HG03139 (cell line): ENCODE results near the gene ATXN7.

ENCODE experiments used
- ATAC-seq: cut with Tn5 transposase; IDR thresholded peaks from one replicate; pipeline ENCODE4 v1.9.1; 2021; ENCODE audit not compliant: unreplicated experiment

Gene ATXN7

DNA sequence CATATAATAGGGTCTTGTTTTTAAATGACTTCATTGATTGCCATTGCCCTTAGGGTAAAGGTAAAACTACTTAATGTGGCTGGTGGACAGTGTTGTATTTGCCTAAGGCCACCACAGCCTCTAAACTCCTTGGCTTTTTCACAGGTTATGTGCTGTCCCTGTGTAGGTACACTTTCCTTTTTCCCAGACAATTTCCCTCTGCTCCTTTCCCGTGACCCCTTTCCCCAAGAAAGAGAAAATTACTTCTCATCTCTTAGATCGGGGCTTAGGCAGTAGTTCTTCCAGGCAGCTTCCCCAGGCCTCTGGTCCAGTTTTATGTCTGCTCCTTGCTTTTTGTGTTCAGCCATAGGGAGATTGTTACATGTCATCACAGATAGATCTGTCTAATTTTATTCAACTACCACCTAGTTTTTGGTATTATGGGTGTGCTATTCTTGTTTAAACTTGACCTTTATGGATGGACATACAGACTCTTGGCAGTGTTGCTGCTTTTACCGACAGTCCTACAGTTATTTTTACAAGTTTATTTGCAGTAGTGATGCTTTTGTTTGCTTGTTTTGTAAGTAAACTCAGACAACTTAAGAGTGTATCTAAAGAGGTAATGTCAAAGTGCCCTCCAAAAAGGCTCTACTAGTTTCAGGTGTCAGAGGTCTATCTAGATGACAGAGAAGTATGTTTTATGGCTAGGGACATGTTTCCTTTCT, 69.0 kb downstream of the ATXN7 start:
- no peak for ATAC-seq

DNA sequence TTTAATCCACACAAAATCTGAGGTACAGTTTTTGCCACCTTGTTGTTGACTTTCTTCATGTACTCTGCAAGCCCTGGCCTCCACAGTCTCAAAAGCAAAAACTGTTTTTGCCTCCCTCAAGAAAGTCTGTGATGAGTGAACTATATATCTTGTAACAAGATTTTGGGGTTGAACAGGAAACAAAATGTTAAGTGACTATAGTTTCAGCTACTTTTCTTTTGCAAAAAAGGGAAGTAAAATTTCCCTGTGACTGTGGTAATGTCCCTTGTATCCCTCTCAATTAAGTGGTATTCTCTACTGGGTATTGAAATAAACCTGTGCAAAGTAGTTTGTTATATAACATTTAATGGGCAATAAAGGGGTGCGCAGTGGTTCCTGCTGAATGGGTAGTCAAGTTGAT, 69.8 kb downstream of the ATXN7 start:
- peak; percentile 48 for ATAC-seq

DNA sequence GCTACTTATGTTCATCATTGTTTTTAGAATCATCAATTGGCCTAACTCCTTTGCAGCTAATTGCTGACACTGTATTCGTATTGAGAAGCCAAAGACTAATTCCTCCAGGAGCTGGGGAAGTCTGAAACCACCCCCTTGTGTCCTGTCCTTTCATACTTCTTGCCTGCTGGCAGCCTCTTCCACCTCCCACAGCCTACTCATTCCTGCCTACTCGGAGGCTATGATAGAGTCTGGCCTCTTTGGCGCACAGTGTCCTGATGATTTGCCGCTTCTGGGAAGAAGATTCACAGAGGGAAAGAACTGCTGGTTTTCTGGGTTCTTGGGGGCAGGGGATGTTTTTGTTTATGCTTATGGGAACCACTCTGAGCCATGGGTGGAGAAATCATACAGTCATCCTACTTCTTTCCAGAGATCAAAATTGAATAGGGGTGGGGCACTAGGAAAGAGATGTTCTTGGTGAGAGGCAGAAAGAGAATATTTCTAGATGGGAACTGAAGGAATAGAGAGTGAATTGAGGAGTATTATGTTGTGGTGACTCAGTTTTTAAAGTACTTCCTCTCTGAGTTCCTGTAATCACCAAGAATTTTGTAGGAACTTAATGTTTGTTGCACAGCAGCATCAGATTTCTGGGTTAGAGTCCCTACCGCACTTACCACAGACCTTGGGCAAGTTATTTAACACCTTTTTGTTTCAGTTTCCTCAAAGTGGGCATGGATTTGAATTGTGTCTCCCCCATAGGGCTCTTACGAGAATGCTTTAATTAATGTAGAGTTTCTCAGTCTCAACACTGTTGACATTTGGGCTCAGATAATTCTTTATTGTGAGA, 70.6 kb downstream of the ATXN7 start:
- ATAC-seq: no peak

DNA sequence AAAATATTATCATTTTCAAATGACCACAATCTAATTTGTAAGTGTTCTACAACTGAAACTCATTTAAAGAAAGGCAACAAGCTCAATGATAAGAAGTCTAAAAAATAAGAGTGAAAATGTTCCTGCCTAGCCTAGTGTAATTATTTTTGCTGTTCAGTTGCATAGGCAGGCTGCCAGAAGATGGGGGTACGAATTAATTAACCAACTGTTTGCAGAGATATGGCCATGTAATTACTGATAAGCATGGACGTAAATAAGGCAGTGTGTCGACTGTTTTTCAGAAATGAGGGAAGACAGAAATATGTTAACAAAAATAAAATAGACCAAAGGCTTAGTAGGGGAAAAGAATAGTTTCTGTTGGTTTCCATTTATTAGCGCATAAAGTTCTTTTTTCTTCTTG, 73.3 kb downstream of the ATXN7 start:
- ATAC-seq: no peak

DNA sequence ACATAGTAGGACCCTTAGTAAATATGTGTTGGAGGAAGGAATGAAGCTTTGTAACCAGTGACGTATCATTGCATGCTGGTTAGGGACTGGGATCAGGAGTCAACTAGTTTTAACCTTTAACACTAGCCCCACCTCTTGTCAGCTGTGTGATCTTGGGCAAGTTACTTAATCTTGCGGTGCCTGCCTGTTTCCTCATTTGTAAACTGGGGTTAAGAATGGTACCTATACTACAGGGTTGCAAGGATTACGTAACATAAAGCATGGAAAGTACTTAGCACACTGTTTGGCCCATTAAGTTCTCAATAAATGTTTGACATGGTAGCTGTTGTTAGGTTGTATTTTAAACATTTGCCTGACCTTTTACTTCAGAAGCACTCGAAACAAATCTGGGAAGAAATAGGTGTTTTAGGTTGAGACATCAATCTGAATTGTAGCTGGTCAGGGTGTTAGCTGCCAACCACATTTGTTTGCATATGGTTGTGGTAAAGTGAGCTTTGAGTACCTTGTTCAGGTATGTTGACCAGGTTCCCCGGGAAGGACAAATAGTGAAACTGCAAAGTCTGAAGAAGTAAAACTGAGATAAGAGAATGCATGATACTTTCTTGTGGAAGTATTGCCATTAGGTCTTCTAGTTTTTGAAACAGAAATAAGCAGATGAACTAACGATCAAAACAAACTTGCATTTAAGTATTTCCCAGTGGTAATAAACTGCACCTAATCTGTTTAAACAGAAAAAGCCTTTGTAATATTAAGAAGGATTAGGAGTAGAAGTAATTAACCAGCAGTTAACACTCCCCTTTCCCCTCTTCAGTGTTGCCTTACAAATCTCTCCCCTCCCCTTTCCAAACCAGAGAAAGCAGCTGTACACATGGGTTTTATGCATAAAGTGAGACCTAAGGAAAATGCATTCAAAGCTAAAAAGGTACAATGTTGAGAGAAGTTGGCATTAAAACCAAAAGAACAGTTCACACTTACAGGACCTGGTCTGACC, 74.3 kb downstream of the ATXN7 start:
- ATAC-seq: peak; percentile 63

DNA sequence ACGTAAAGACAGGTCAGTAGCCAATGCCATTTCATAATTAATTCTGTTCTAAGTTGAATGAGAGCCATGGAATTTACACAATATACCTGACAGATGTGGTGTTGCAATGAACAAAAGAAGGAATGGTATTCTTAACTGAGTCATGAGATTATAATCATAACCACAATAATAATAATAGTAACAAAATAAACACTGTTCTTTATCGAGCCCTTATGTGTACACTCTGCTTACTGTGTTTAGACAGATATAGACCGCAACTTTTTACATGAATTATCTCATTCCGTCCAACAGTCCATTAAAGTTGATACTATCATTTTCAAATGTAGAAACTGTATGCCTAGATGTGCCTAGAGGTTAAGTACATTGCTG, 76.7 kb downstream of the ATXN7 start:
- ATAC-seq: no peak

DNA sequence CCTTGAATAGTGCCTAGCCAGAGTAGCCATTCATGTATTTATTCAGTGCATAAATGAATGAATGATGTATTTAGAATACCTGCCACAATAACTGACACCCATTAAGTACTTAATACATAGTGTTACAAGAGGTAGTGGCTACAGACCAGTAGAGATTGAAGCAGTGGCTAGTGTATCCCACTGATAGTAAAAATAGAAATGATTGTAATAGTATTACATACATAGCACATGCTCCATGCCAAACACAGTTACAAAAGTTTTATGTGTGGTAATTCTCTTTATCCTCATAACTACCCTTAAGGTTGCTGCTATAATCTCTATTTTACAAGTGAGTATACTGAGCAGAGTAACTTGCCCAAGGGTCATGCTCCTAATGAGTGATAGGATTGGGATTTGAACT, 78.9 kb downstream of the ATXN7 start:
- ATAC-seq: no peak

DNA sequence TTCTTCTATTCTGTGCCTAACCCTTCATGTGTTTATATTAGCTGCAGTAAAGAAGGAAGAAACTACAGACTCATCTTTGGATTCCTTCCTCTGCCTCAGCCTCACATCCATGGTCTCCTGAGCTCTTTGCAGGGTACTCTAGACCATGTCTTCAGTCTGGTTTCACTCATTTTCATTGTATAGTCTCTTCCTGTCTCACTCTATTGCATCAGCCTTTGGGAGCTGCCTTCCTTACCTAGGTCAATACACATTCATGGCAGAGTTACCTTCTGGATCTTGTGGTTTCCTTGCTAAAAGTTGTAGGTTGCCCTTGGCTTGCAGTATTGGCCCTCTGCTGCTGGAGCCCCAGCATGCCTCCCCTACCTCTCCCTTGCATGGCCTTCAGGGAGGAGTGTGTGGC, 80.0 kb downstream of the ATXN7 start:
- no peak for ATAC-seq

DNA sequence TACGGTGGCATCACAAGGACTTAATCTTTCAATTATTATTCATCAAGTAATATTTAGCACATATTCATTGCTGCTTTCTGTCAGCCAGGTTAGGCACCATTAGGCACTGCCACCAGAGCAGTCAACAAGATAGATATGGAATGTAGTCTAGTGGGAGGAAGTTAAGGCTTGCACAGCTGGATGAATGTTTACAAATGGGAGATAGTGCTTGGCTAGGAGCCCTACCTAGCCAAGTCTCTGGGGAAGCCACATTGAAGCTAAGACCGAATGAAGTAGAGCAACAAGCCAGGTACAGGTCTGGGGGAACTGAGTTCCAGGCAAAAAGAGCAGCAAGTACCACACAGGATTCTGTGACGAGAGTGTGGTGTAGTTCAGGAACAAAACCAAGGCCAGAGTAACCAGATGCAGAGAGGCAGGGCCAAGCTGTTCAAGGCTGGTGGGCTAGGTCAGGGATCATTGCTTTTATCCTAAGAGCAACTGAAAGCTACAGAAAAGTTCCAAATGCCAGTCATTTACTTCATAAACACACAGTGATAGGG, 82.0 kb downstream of the ATXN7 start:
- no peak for ATAC-seq

DNA sequence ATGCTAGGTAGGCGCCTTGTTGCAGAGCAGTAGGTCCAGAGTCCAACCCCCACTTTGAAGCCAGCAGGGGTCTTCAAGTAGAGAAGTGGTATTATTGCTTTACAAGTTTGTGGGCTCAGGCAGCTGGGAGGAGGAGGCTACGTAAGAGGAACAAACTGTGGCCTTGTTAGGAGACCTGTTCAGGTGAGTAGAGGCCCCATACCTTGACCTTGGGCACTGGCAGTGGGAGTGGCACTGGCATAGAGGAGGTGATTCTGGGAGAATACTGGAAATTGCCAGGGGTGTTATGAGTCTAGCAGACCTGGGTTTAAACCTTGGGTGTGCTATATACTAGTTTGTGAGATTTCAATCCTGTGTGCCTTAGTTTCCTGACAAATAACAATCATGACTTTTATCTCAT, 83.1 kb downstream of the ATXN7 start:
- ATAC-seq: no peak

DNA sequence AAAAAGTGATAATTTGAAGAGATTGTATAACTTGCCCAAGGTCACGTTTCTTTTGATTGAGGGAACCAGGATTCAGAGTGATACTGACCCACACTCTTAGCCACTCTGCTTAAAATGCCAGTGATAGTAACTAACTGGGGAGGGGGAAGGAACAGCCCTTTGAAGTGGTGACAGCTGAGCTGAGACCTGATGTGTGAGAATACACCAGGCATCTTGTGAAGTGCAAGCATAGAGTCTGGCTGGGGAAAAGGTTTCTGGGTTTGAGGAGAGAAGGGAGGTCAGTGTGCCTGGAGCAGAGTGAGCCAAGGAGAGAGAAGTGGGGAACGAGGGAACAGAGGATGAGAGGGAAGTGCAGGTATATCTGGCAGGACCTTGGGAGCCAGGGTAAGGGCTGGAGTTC, 83.9 kb downstream of the ATXN7 start:
- ATAC-seq: no peak

DNA sequence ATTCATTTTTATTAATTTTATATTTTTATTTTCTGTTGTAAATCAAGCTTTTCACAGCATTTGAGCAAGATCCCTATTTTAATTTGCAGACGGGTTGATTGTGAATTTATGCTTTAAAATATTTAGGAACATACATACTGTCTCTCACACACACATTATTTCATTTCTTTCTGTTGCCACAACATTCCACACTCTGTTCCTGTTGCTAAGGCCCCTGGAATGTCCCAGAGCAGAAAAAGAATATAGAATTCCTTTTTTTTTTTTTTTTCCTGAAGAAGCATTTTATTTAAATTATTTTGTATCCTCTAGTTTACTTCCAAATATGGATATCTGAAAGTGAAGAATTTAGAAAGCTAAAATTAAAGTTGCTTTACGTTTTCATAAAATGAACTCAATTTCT, 85.3 kb downstream of the ATXN7 start:
- no peak for ATAC-seq

DNA sequence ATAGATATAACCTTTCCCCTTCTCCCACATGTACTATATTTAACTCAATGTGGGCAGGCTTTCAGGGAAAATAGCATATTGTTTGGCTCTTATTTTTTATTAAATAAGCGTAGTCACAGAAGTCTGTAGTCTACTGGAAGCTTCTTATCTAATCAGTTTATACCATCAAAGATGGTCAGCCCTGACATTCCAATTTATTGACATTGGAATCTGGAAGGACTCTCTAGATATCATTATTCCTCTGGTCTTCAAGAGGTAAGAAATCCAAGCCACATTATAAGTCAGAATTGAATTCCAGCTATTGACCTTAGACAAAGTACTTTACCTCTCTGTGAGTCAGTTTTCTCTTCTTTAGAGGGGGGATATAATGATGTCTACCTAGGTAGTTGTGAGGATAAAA, 87.0 kb downstream of the ATXN7 start:
- ATAC-seq: no peak

DNA sequence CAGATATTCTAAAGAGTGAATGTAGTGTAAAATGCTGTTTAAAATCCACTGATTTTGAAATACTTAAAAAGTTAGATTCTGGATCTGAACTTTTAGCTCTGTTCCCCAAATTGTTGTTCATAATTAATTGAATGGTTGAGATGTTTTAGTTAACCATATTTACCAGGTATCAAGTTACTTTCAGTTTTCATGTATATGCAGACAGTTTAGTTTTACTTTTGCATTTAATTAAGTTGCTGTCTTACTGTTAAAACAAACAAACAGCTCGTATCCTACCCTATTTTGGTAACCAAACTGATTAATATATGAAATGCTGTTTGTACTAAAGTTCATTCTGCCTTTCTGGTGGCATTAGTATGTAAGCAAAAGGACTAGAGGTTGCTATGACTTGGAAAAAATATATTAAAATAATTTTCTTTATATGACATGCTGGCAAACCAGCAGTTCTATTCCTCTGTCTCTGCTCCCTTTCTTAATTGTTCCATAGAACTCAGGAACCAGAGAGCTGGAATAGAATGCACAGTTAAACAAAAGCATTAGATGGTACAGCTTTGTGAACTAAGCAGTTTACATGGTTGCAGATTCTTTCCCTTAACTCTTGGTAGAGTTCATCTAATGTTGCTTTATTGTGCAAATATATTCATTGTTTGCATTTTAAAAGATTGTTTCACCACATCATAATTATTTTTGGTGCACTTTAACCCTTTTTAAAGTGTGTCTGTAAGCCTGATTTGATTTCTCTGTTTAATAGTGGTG, 88.0 kb downstream of the ATXN7 start:
- ATAC-seq: no peak

DNA sequence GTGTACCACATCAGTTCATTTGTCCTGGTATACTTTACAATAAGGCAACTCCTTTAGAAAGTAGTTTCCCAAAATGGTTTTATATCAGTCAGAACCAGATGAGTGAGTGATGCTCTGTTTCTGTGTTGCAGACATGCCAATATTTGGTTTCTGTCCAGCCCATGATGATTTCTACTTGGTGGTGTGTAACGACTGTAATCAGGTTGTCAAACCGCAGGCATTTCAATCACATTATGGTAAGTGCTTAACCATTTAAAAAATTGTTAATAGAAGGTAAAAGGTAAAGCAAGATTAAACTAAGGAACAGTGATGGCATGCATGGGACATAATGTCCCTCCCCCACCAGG, 88.6 kb downstream of the ATXN7 start:
- ATAC-seq: no peak

DNA sequence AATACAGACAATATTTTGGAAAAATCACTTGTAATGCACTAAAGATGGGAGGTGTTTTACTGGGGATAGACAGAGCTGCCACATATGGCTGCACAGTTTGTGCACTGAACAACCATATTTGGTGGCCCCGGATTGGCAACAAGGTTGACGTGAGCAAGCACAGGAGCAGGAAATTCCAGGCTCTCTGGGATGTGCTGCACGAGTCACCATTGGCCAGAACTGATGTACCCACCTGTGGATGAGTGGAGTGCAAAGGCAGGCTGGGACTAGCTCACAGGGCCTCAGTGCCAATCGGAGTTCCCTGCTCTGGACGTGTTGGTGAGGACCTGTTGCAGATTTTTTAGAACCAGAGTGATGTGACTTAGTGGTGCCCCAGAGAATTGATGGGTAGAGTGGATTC, 90.5 kb downstream of the ATXN7 start:
- no peak for ATAC-seq

DNA sequence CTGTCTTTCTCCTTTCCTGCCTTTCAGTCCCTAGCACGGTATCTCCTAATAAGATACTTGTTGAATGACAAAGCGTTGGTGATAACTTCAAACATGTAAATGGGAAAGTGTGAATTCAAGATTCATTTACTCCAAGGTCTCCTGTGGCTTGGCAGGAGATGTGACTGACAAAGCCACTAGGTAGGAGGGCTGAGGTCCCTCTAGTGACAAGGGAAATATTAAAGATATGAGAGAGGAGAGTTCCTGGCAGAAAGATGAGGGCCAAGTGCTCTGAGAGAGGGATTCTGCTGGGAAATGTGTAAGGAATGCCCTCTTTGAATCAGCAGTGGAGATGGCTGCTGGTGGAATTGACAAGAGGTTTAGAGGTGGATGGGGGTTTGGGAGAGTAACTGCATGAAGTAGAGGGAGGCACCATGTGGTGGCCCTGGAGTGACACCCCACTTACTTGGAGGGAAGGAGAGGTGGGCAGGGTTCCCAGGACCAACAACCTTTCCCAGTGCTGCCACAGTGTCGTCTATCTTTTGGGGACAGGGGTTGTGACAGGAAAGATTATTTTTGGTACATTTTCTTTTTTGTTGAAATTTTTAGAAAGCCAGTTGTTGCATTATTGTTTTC, 91.5 kb downstream of the ATXN7 start:
- no peak for ATAC-seq

DNA sequence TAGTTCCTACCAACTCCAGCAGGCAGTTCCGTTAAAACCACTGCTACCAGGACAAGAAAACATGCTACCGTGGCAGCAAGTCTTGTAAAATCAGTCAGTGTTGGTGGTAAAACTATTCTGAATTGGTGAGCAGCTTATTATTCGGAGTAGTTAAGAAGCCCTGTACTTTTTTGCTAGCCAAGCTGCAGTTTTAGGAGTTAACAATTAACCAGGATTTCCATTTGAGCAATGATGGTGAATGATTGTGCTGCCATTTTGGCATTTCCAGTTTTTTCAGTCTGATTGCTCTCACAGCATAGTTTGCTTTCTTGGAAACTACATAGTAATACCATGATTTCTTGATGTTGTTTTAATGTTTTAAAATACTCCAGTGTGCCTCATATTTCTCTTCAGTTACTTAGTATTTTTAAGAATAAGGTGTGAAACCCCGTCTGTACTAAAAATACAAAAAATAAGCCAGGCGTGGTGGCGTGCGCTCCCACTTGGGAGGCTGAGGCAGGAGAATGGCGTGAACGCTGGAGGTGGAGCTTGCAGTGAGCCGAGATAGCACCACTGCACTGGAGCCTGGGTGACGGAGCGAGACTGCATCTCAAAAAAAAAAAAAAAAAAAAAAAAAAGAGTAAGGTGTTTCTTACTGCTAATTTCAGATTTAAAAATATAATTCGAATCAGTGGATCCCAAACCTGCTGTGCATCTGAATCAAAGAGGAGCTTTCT, 92.3 kb downstream of the ATXN7 start:
- no peak for ATAC-seq

DNA sequence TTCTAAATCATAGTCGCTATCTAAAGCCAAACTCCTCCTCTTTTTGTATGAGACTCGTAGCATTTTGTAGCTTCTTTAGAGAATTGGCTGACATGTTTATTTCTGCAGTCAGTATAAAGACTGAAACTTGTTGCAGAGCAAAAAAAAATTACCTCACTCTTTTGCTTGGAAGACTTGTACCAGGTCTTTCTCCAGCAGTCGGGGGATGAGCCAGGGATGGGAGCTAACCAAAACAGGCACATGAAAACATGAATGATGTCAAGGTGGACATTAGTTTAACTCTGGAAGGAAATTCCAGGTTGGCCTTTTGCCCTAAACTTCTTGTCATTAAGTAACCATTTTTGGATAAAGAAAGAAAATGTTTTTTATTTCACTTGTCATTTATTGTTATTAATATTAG, 95.5 kb downstream of the ATXN7 start:
- ATAC-seq: no peak
